Right lobe of liver (tissue), 6 donors: ENCODE measurements around the gene MTMR2. TPM values are rescaled to one million over a fixed set of nuclear protein-coding genes. Genes with fewer than 3 reads are reported as not detected.

Experiments used
- ATAC-seq, 4 donors: fragments of 200-7000 bp; cut with Tn5 transposase; one replicate each; pipeline ENCODE4 v1.9.1; 2020; ENCODE audit warnings: mild to moderate bottlenecking in 4 of 4, moderate library complexity in 4 of 4
- DNase-seq, 3 donors: peaks; one replicate each; pipeline ENCODE4 v3.0.0-alpha.2; 2020
- H3K27ac ChIP-seq, 3 donors: fragments of 200-600 bp; one replicate each; pipeline ENCODE4 v1.8.0; 2022
- H3K27me3 ChIP-seq, 2 donors: fragments of 200-600 bp; one replicate each; pipeline ENCODE4 v1.8.0; 2022
- H3K36me3 ChIP-seq, 4 donors: fragments of 200-600 bp; sonication (generic) in 1 of 4; one replicate each; pipeline versions ENCODE4 v1.5.1 to v1.8.0; 2017 to 2022; ENCODE audit warnings: control low read depth in 1 of 4
- H3K4me1 ChIP-seq, 4 donors: fragments of 200-600 bp; sonication (generic) in 1 of 4; one replicate each; pipeline versions ENCODE4 v1.5.1 to v1.8.0; 2017 to 2022; ENCODE audit warnings: control low read depth in 1 of 4
- H3K4me3 ChIP-seq, 3 donors: fragments of 200-600 bp; one replicate each; pipeline ENCODE4 v1.8.0; 2022
- H3K9me3 ChIP-seq, 4 donors: fragments of 200-600 bp; sonication (generic) in 1 of 4; one replicate each; pipeline versions ENCODE4 v1.5.1 to v1.8.0; 2017 to 2022; ENCODE audit warnings: control low read depth in 1 of 4
- POLR2A ChIP-seq: fragments of 450-650 bp; IDR thresholded peaks from one replicate; pipeline ENCODE4 v1.6.1; 2017; ENCODE audit warnings: antibody characterized with exemption, mild to moderate bottlenecking
- WGBS: methylation state at CpG from one replicate; pipeline ENCODE4 v1.1.6; 2018; ENCODE audit warnings: low coverage, low lambda C conversion rate; ENCODE audit not compliant: insufficient coverage; ENCODE audit errors: missing lambda C conversion rate; 5-methylcytosine and 5-hydroxymethylcytosine counted together
- intact Hi-C, 2 donors: fragments of 100-400 bp; cut with DNase I; formaldehyde crosslinking; loops; one replicate each; pipeline versions ENCODE4 v1.11.2 to v1.14.1; 2022
- total RNA-seq, 6 experiments: library from RNA; depleted of rRNA in 2 of 6; stranded (reverse); fragments of >200 nt in 2 of 6; fragmentation: NEBNext Ultra II Directional in 3 of 6; extraction: Animal tissue kit (Norgen Biotek cat#: 25700) in 3 of 6; gene quantifications; one replicate each; pipeline versions ENCODE4 v1.1.0 to v1.2.4, GENCODE V29; 2016 to 2023
- TF ChIP-seq, protein P1 (sequence below), 4 donors: fragments of 200-600 bp in 3 of 4; fragments of 450-650 bp in 1 of 4; IDR thresholded peaks; one replicate each; pipeline versions ENCODE4 v1.5.1 to v1.8.0; 2016 to 2022; ENCODE audit warnings: antibody characterized with exemption in 4 of 4, mild to moderate bottlenecking in 2 of 4
- donor health status: DM: no; HTN: yes; CAD: no.
- donor health status: DM: no; HTN: no; CAD: no.
- donor health status: DM: no; HTN: no; CAD: no.
- donor health status: DM: no; HTN: yes; CAD: no.
- donor health status: DM: no; HTN: yes; CAD: no.

MTMR2 gene
- total RNA-seq, 6 experiments from 2014 or later, result 1.7 to 8.7 (median 3.9) TPM

DNA sequence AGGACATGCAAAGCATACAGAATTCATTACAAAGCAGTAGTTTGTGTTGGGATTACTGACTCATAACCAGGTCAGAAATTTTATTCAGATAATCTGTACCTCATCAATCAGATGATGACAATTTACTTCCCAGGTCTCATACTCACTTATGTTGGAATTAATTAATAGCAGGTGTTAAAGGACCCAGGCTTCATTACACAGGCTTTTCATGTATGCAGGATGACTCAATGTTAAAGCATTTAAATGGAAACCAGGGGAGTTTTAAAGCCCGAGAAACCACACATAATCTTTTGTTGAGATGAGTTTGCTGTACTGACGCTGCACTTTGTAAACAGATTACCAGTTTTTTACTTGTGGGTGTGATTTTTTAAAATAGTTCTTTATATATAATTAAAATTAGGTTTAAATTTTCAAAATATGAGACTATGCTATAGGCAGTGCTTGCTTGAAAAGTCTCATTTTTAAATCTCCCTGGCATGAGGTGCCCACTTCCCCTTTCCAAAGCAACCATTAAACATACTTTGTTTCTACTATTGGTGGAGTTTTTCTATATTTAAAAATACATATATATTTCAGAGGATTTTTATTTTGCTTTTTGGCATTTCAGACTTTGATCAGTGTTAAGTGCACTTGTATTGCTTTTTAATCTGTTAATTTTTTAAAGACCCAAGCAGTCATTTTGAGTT lies 92.6 kb downstream of the MTMR2 start:
- intact Hi-C loops, result no loop called here
- Histone ChIP-seq H3K27me3 (no peaks in the 10 kb centered on the region), H3K36me3 (peaks cover 0 to 40% (median 16%) of the 10 kb centered on the region in 4 donors), H3K9me3 (no peaks in the 10 kb centered on the region), H3K27ac (no peak overlapping the region), H3K4me3 (no peak overlapping the region), H3K4me1 (no peaks in the 10 kb centered on the region)
- no peak for DNase-seq
- WGBS, result 83% methylated on average over 2 of the region's 2 CpGs
- ATAC-seq, result no peak
- TF ChIP-seq, protein P1, sequence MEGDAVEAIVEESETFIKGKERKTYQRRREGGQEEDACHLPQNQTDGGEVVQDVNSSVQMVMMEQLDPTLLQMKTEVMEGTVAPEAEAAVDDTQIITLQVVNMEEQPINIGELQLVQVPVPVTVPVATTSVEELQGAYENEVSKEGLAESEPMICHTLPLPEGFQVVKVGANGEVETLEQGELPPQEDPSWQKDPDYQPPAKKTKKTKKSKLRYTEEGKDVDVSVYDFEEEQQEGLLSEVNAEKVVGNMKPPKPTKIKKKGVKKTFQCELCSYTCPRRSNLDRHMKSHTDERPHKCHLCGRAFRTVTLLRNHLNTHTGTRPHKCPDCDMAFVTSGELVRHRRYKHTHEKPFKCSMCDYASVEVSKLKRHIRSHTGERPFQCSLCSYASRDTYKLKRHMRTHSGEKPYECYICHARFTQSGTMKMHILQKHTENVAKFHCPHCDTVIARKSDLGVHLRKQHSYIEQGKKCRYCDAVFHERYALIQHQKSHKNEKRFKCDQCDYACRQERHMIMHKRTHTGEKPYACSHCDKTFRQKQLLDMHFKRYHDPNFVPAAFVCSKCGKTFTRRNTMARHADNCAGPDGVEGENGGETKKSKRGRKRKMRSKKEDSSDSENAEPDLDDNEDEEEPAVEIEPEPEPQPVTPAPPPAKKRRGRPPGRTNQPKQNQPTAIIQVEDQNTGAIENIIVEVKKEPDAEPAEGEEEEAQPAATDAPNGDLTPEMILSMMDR (IDR thresholded peaks at IDR 0.05), result no peak

- 88% methylated on average over 1 of the region's 1 CpG for WGBS
- no peak for ATAC-seq
These were observed 94.2 kb downstream of the MTMR2 start for GRCh38 chr11:95829580-95830259.

DNA sequence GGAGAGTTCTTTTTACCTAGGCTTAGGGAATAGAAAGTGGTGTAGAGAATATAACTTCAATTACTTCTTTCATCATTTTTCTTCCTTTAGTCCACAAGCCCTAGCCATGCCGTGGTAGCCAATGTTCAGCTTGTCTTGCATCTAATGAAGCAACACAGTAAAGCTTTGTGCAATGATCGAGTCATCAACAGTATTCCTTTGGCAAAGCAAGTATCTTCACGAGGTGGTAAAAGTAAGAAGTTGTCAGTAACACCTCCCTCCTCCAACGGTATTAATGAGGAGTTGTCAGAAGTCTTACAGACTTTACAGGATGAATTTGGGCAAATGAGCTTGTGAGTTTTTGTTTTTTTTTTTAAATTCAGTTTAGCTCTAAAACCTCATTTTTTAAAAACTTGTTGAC lies 96.2 kb downstream of the MTMR2 start:
- H3K36me3 ChIP-seq, result peaks cover 0 to 31% (median 12%) of the 10 kb centered on the region in 4 donors
- no peaks in the 10 kb centered on the region for H3K27me3 ChIP-seq
- no peaks in the 10 kb centered on the region for H3K9me3 ChIP-seq
- WGBS, result 87% methylated on average over 4 of the region's 4 CpGs
- H3K4me3 ChIP-seq, result no peak overlapping the region
- ATAC-seq (no peak), DNase-seq (no peak)
- H3K27ac ChIP-seq, result no peak overlapping the region
- intact Hi-C loops, result no loop called here
- TF ChIP-seq POLR2A, result no peak
- TF ChIP-seq, protein P1 (IDR thresholded peaks at IDR 0.05), result no peak
- H3K4me1 ChIP-seq, result no peaks in the 10 kb centered on the region

More at GRCh38 chr11:95829580-95830259, 94.2 kb downstream of the MTMR2 start:
- DNase-seq, result no peak
- no peaks in the 10 kb centered on the region for H3K4me1 ChIP-seq
- intact Hi-C loops, result no loop called here
- H3K27ac ChIP-seq, result no peak overlapping the region
- no peaks in the 10 kb centered on the region for H3K9me3 ChIP-seq
- H3K4me3 ChIP-seq, result no peak overlapping the region
- no peaks in the 10 kb centered on the region for H3K27me3 ChIP-seq
- H3K36me3 ChIP-seq, result peaks cover 0 to 33% (median 15%) of the 10 kb centered on the region in 4 donors
- TF ChIP-seq POLR2A, result no peak
- TF ChIP-seq, protein P1 (IDR thresholded peaks at IDR 0.05), result no peak

- H3K27ac ChIP-seq, result no peak overlapping the region
- no peak for ATAC-seq
- TF ChIP-seq POLR2A, result no peak
- TF ChIP-seq, protein P1 (IDR thresholded peaks at IDR 0.05), result no peak
- H3K4me3 ChIP-seq, result no peak overlapping the region
- no peaks in the 10 kb centered on the region for H3K9me3 ChIP-seq
- no peak for DNase-seq
- WGBS, result 65% methylated on average over 2 of the region's 2 CpGs
- H3K4me1 ChIP-seq, result no peaks in the 10 kb centered on the region
- no peaks in the 10 kb centered on the region for H3K27me3 ChIP-seq
- peaks cover 0 to 40% (median 9%) of the 10 kb centered on the region in 4 donors for H3K36me3 ChIP-seq
- intact Hi-C loops, result no loop called here
These were observed 102.3 kb downstream of the MTMR2 start for GRCh38 chr11:95821640-95822039.
